Retinal pigment epithelial cell (primary cell): ENCODE results near the gene PPP2R5C.

Experiments used
- DNase-seq: peaks from one replicate; pipeline ENCODE4 v3.0.0-alpha.2; 2010; ENCODE audit warnings: low read depth
- H3K4me3 ChIP-seq: 2 replicates; pipeline ENCODE4 v1.5.1; 2011; ENCODE audit warnings: mild to moderate bottlenecking, low read length, control low read depth, moderate library complexity
- CTCF ChIP-seq: conservative IDR thresholded peaks from 2 replicates; pipeline ENCODE4 v1.5.1; 2011; ENCODE audit warnings: low read depth, low read length, control low read depth, inconsistent platforms

PPP2R5C gene

DNA sequence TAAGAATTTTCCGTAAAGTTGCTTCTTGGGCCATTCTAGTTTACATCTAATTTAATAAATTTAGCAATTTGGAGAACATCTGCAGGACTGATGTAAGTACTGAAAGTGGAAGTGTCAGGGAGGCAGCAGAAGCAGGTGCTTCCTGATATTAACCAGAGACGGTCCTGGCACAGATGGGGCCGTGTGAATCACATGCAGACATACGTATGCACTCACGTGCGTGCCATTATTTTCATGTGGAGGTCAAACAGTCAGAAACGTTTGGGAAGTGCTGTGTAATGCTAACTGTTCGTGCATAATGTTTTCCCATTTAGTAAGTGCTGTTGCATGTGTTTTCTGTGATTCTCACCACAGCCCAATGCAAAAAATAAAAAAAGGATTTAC lies 115.0 kb downstream of the PPP2R5C start:
- no peak for DNase-seq
- no peak for TF ChIP-seq CTCF
- no peak overlapping the region for H3K4me3 ChIP-seq

GRCh38 chr14:101877766-101878165 lies 116.3 kb downstream of the PPP2R5C start:
- no peak overlapping the region for H3K4me3 ChIP-seq
- no peak for DNase-seq
- no peak for TF ChIP-seq CTCF

- DNase-seq, result no peak
- TF ChIP-seq CTCF, result no peak
- no peak overlapping the region for H3K4me3 ChIP-seq
Observed at GRCh38 chr14:101878211-101878821, 116.8 kb downstream of the PPP2R5C start.

DNA sequence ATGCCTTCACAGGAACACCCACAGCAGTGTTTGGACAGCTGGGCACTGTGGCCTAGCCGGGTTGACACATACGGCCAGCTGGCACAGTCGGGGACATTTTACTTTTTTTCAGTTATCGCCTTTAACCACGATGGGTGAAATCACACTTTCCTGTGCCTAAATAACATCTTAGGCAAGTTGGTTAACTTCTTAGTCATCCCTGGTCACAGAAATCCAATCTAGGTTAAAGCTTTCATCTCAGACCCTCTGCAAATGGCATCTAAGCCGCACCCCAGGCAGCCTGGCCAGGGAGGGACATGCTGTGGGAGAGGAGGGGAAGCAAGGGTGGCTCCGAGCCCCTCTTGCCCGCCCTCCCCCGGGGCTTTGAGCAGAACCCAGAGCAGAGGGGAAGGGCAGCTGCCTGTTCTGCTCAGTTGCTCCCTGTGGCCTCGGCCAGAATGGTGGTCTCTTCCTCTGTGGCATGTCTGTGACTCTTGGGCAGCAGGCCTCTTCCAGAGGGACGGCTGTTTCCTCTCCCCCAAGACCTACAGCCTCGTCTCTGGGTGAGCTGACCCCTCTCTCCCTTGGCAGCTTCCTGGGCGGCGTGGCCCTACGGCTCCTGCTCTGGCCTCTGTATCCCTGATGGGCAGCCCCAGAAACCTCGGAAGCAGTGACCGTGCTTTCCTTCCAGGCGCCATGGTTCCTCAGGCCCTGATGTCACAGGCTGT lies 117.5 kb downstream of the PPP2R5C start:
- no peak for DNase-seq
- TF ChIP-seq CTCF, result no peak
- H3K4me3 ChIP-seq, result no peak overlapping the region

DNA sequence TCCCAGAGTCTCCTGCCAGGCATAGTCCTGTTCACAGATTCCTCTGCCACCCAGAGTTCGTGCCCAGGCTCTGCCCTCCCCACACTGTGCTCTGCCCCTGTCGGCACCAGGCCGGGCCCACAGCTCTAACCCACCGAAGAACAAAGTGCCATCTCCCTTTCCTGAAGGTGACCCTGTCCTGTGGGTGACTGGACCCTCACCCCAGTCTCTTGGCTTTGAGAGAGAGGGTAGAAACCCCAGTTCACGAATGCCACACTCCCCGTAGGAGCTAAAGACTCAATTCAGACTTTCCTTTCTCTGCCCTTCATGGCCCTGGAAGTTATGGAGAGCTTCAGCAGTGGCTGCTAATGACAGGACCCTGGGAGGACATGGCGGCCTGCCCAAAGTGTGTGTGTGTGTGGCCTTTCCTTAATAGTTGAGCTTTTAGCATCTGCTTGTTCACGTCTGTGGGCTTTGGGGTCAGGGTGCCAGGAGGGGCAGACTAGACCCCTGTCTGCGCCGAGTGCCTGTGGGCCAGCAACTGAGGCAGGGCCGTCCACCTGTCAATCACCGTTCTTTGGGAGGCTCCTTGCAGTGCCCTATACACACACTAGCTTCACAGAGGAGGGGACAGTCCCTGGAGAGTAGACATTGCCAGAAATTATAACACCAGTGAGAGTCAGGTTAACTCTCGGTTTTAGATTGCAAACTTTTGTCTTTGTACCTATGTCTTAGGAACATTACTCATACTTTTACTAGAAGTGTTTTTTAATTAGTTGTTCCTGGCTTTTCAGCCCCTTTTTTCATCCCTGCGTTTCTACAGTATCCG lies 118.2 kb downstream of the PPP2R5C start:
- DNase-seq, result no peak
- H3K4me3 ChIP-seq, result no peak overlapping the region
- TF ChIP-seq CTCF, result no peak

- no peak for TF ChIP-seq CTCF
- DNase-seq, result no peak
- no peak overlapping the region for H3K4me3 ChIP-seq
Observed at GRCh38 chr14:101881426-101881825, 119.9 kb downstream of the PPP2R5C start.
